Measurements from ENCODE around the gene MEF2A. TPM values are rescaled to one million over a fixed set of nuclear protein-coding genes. Genes with fewer than 3 reads are reported as not detected.

MEF2A gene
- total and polyA plus RNA-seq, 2 donors (not counting 1 experiment from before 2014, with no cell fraction given): 44.0 to 102 TPM

DNA sequence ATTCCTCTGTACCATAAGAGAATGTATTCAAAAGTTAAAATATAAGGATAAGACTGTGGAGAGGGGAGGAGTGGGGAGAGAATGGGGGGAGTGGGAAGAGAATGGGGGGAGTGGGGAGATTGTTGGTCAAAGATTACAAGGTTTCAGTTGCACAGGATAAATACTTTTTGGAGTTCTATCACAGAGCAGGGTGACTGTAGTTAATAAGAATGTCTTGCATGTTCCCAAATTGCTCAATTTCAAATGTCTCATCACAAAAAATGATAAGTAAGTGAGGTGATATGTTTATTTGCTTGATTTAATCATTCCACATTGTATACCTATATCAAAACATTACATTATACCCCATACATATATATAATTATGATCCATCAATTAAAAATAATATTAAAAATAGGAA lies 23.0 kb upstream of the MEF2A start:
- Histone ChIP-seq H4K20me1 (ENCODE audit: control insufficient read depth, insufficient read depth, low read length, poor library complexity, severe bottlenecking) (no peaks in the 10 kb centered on the region), H3K27me3 (replicated peaks in 1 of 4; ENCODE audit: control extremely low read depth in 1 of 4, control insufficient read depth in 3 of 4, insufficient read depth in 4 of 4, low read length in 3 of 4) (no peaks in the 10 kb centered on the region), H3K9ac (ENCODE audit: low read length) (no peak overlapping the region), H3K4me1 (ENCODE audit: control insufficient read depth in 2 of 2, insufficient read depth in 2 of 2, low read length in 2 of 2) (no peaks in the 10 kb centered on the region), H2AFZ (ENCODE audit: insufficient read depth, low read depth, low read length, poor library complexity, severe bottlenecking) (no peak overlapping the region), H3K4me2 (replicated peaks; ENCODE audit: low read depth, low read length, poor library complexity, severe bottlenecking) (no peak overlapping the region), H3K9me3 (ENCODE audit: control extremely low read depth in 1 of 3, control insufficient read depth in 2 of 3, insufficient read depth in 1 of 3, low read length in 2 of 3) (no peaks in the 10 kb centered on the region), H3K4me3 (ENCODE audit: control extremely low read depth in 1 of 5, extremely low read depth in 1 of 5, insufficient read depth in 1 of 5, low read depth in 2 of 5, low read length in 4 of 5) (no peak overlapping the region), H3K27ac (ENCODE audit: low read length in 2 of 2) (no peak overlapping the region), H3K36me3 (replicated peaks in 1 of 2; ENCODE audit: control extremely low read depth in 1 of 2, control insufficient read depth in 1 of 2, extremely low read depth in 1 of 2, insufficient read depth in 2 of 2, low read length in 1 of 2) (no peaks in the 10 kb centered on the region), H3K79me2 (ENCODE audit: control insufficient read depth, insufficient read depth, low read length) (no peaks in the 10 kb centered on the region)
- intact Hi-C loops (cut with micrococcal nuclease): loop anchor here (10.0 kb wide), 1 partner anchor 178 kb away; no protein-coding TSS in a partner anchor
- Mint-ChIP-seq H3K27ac (no peak overlapping the region), H3K9me3 (ENCODE audit: insufficient read depth) (no peaks in the 10 kb centered on the region), H3K27me3 (no peaks in the 10 kb centered on the region), H3K4me1 (no peaks in the 10 kb centered on the region), H3K4me3 (no peak overlapping the region)
- no peak for DNase-seq
- no peak for ATAC-seq (ENCODE audit: low read depth)
- CTCF ChIA-PET: no interaction called here
- TF ChIP-seq, protein P1, sequence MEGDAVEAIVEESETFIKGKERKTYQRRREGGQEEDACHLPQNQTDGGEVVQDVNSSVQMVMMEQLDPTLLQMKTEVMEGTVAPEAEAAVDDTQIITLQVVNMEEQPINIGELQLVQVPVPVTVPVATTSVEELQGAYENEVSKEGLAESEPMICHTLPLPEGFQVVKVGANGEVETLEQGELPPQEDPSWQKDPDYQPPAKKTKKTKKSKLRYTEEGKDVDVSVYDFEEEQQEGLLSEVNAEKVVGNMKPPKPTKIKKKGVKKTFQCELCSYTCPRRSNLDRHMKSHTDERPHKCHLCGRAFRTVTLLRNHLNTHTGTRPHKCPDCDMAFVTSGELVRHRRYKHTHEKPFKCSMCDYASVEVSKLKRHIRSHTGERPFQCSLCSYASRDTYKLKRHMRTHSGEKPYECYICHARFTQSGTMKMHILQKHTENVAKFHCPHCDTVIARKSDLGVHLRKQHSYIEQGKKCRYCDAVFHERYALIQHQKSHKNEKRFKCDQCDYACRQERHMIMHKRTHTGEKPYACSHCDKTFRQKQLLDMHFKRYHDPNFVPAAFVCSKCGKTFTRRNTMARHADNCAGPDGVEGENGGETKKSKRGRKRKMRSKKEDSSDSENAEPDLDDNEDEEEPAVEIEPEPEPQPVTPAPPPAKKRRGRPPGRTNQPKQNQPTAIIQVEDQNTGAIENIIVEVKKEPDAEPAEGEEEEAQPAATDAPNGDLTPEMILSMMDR (IDR thresholded peaks at IDR 0.05): no peak
- TF ChIP-seq EZH2 (IDR thresholded peaks at IDR 0.05; ENCODE audit: borderline replicate concordance, insufficient read depth, low read depth, low read length, poor library complexity, severe bottlenecking): no peak
- POLR2A ChIA-PET: no interaction called here

GRCh38 chr15:99545605-99546004 lies 20.2 kb upstream of the MEF2A start:
- Mint-ChIP-seq H3K27me3 (no peaks in the 10 kb centered on the region), H3K27ac (no peak overlapping the region), H3K4me3 (no peak overlapping the region), H3K9me3 (ENCODE audit: insufficient read depth) (no peaks in the 10 kb centered on the region), H3K4me1 (no peaks in the 10 kb centered on the region)
- no peak overlapping the region for H2AFZ ChIP-seq (ENCODE audit: insufficient read depth, low read depth, low read length, poor library complexity, severe bottlenecking)
- H3K9me3 ChIP-seq (ENCODE audit: control extremely low read depth in 1 of 3, control insufficient read depth in 2 of 3, insufficient read depth in 1 of 3, low read length in 2 of 3): no peaks in the 10 kb centered on the region
- no peak overlapping the region for H3K27ac ChIP-seq (ENCODE audit: low read length in 2 of 2)
- H3K79me2 ChIP-seq (ENCODE audit: control insufficient read depth, insufficient read depth, low read length): no peaks in the 10 kb centered on the region
- no peak for TF ChIP-seq EZH2 (IDR thresholded peaks at IDR 0.05; ENCODE audit: borderline replicate concordance, insufficient read depth, low read depth, low read length, poor library complexity, severe bottlenecking)
- TF ChIP-seq, protein P1 (IDR thresholded peaks at IDR 0.05): no peak
- POLR2A ChIA-PET: interaction anchor here (1.3 kb wide), 1 partner anchor 18 kb away, joined by 3 read pairs; no protein-coding TSS in a partner anchor
- DNase-seq: no peak
- no peaks in the 10 kb centered on the region for H3K36me3 ChIP-seq (replicated peaks in 1 of 2; ENCODE audit: control extremely low read depth in 1 of 2, control insufficient read depth in 1 of 2, extremely low read depth in 1 of 2, insufficient read depth in 2 of 2, low read length in 1 of 2)
- H3K4me2 ChIP-seq (replicated peaks; ENCODE audit: low read depth, low read length, poor library complexity, severe bottlenecking): no peak overlapping the region
- no peak overlapping the region for H3K9ac ChIP-seq (ENCODE audit: low read length)
- no peaks in the 10 kb centered on the region for H3K27me3 ChIP-seq (replicated peaks in 1 of 4; ENCODE audit: control extremely low read depth in 1 of 4, control insufficient read depth in 3 of 4, insufficient read depth in 4 of 4, low read length in 3 of 4)
- ATAC-seq (ENCODE audit: low read depth): no peak
- H3K4me3 ChIP-seq (ENCODE audit: control extremely low read depth in 1 of 5, extremely low read depth in 1 of 5, insufficient read depth in 1 of 5, low read depth in 2 of 5, low read length in 4 of 5): no peak overlapping the region
- intact Hi-C loops (cut with micrococcal nuclease): loop anchor here (10.0 kb wide), 1 partner anchor 181 kb away; no protein-coding TSS in a partner anchor
- CTCF ChIA-PET: interaction anchor here (1.1 kb wide), 1 partner anchor 19 kb away, joined by 4 read pairs; no protein-coding TSS in a partner anchor
- no peaks in the 10 kb centered on the region for H3K4me1 ChIP-seq (ENCODE audit: control insufficient read depth in 2 of 2, insufficient read depth in 2 of 2, low read length in 2 of 2)
- H4K20me1 ChIP-seq (ENCODE audit: control insufficient read depth, insufficient read depth, low read length, poor library complexity, severe bottlenecking): no peaks in the 10 kb centered on the region
